IMR-90 (cell line): ENCODE measurements around the gene EYS. TPM values are rescaled to one million over a fixed set of nuclear protein-coding genes. Genes with fewer than 3 reads are reported as not detected.

Experiments used
- ATAC-seq: fragments of 200-7000 bp; cut with Tn5 transposase; 2 replicates; pipeline ENCODE4 v1.9.1; 2020; ENCODE audit warnings: low read depth, mild to moderate bottlenecking, moderate library complexity
- BruUV-seq: library from RNA; stranded (reverse); fragments of 400-500 nt; replicated peaks from 2 replicates; lab custom pipeline; 2021; lab: Mats Ljungman, UMichigan
- CTCF ChIA-PET: fragments of 300-600 bp; formaldehyde crosslinking; extraction: SDS; loops from one replicate; lab custom pipeline; 2021; ENCODE audit warnings: antibody characterized with exemption; lab: Yijun Ruan, JAX
- POLR2A ChIA-PET: fragments of 300-600 bp; sonication (Branson Sonifier 250); formaldehyde crosslinking; loops from one replicate; lab custom pipeline; 2022; ENCODE audit warnings: antibody characterized with exemption; ENCODE audit not compliant: unreplicated experiment; lab: Charles Lee
- DNase-seq: peaks from one replicate; pipeline ENCODE4 v3.0.0; 2013
- H2AFZ ChIP-seq: replicated peaks from 2 replicates; pipeline ENCODE3; 2013; ENCODE audit warnings: low read length, mild to moderate bottlenecking; ENCODE audit not compliant: poor library complexity
- H2AK5ac ChIP-seq: 2 replicates; pipeline ENCODE4 v1.6.1; 2013; ENCODE audit warnings: low read depth, low read length, inconsistent platforms
- H2AK9ac ChIP-seq: replicated peaks from 2 replicates; pipeline ENCODE3; 2013; ENCODE audit warnings: mild to moderate bottlenecking, low read depth, low read length, moderate library complexity; ENCODE audit not compliant: poor library complexity
- H2BK120ac ChIP-seq: 2 replicates; pipeline ENCODE4 v1.6.1; 2013; ENCODE audit warnings: low read depth, low read length, inconsistent platforms
- H2BK15ac ChIP-seq: 3 replicates; pipeline ENCODE4 v1.6.1; 2013; ENCODE audit warnings: low read depth, low read length, inconsistent platforms
- H2BK20ac ChIP-seq: 2 replicates; pipeline ENCODE4 v1.6.1; 2013; ENCODE audit warnings: low read depth, mild to moderate bottlenecking, inconsistent platforms, low read length, moderate library complexity
- H2BK5ac ChIP-seq: 2 replicates; pipeline ENCODE4 v1.6.1; 2013; ENCODE audit warnings: mild to moderate bottlenecking, low read depth, low read length, inconsistent platforms; ENCODE audit not compliant: poor library complexity, severe bottlenecking
- H3K14ac ChIP-seq: replicated peaks from 2 replicates; pipeline ENCODE4 v1.6.1; 2013; ENCODE audit warnings: low read depth, low read length, inconsistent platforms
- H3K18ac ChIP-seq: 2 replicates; pipeline ENCODE4 v1.6.1; 2013; ENCODE audit warnings: low read depth, low read length, control low read depth
- H3K23ac ChIP-seq: 2 replicates; pipeline ENCODE4 v1.6.1; 2013; ENCODE audit warnings: low read depth, low read length, inconsistent platforms
- H3K27ac ChIP-seq: 2 replicates; pipeline ENCODE4 v1.5.1; 2013; ENCODE audit warnings: mild to moderate bottlenecking, control low read depth, low read length; ENCODE audit not compliant: insufficient read depth
- H3K27me3 ChIP-seq: 2 replicates; pipeline ENCODE4 v1.6.1; 2013; ENCODE audit warnings: low read length; ENCODE audit not compliant: control insufficient read depth, insufficient read depth
- H3K36me3 ChIP-seq: 2 replicates; pipeline ENCODE4 v1.6.1; 2013; ENCODE audit warnings: low read length, mixed read lengths; ENCODE audit not compliant: control insufficient read depth, insufficient read depth
- H3K4ac ChIP-seq: 2 replicates; pipeline ENCODE4 v1.6.1; 2013; ENCODE audit warnings: low read depth, low read length, inconsistent platforms
- H3K4me1 ChIP-seq: 2 replicates; pipeline ENCODE4 v1.6.1; 2013; ENCODE audit warnings: low read length, mixed read lengths; ENCODE audit not compliant: control insufficient read depth, insufficient read depth
- H3K4me2 ChIP-seq: 2 replicates; pipeline ENCODE4 v1.6.1; 2013; ENCODE audit warnings: low read depth, mild to moderate bottlenecking, control low read depth, low read length, moderate library complexity
- H3K4me3 ChIP-seq: 2 replicates; pipeline ENCODE4 v1.5.1; 2013; ENCODE audit warnings: low read depth, mild to moderate bottlenecking, control low read depth, low read length, moderate library complexity; ENCODE audit not compliant: insufficient read depth
- H3K56ac ChIP-seq: 2 replicates; pipeline ENCODE4 v1.6.1; 2013; ENCODE audit warnings: low read length, inconsistent platforms; ENCODE audit not compliant: insufficient read depth; ENCODE audit errors: extremely low read depth
- H3K79me1 ChIP-seq, 2 experiments: 2 replicates each; pipeline ENCODE4 v1.6.1; 2013; ENCODE audit warnings: low read length in 2 of 2, inconsistent platforms in 1 of 2, low read depth in 1 of 2
- H3K9ac ChIP-seq: 2 replicates; pipeline ENCODE4 v1.6.1; 2013; ENCODE audit warnings: low read depth, low read length, control low read depth
- H3K9me1 ChIP-seq: 2 replicates; pipeline ENCODE4 v1.6.1; 2013; ENCODE audit warnings: low read length, inconsistent platforms; ENCODE audit not compliant: insufficient read depth
- H3K9me3 ChIP-seq: 2 replicates; pipeline ENCODE4 v1.6.1; 2013; ENCODE audit warnings: low read length; ENCODE audit not compliant: control insufficient read depth, insufficient read depth
- H4K20me1 ChIP-seq: 2 replicates; pipeline ENCODE4 v1.6.1; 2013; ENCODE audit warnings: low read length, inconsistent platforms; ENCODE audit not compliant: insufficient read depth
- H4K5ac ChIP-seq: 2 replicates; pipeline ENCODE4 v1.6.1; 2013; ENCODE audit warnings: mild to moderate bottlenecking, low read depth, low read length, control low read depth
- H4K8ac ChIP-seq, 2 experiments: 2 replicates each; pipeline ENCODE4 v1.6.1; 2013; ENCODE audit warnings: low read depth in 2 of 2, low read length in 2 of 2, control low read depth in 1 of 2, inconsistent platforms in 1 of 2
- H4K91ac ChIP-seq: 2 replicates; pipeline ENCODE4 v1.6.1; 2013; ENCODE audit warnings: low read depth, low read length, inconsistent platforms; ENCODE audit not compliant: insufficient read depth
- CEBPB ChIP-seq: IDR thresholded peaks from 2 replicates; pipeline ENCODE4 v1.6.1; 2012; ENCODE audit warnings: low read depth, low read length, improper control_type of control experiment
- CHD1 ChIP-seq: IDR thresholded peaks from 2 replicates; pipeline ENCODE4 v1.6.1; 2012; ENCODE audit warnings: low read depth, low read length, improper control_type of control experiment
- FOS ChIP-seq: fragments of 150-350 bp; IDR thresholded peaks from 2 replicates; pipeline ENCODE4 v1.6.1; 2016; ENCODE audit warnings: low read depth, low read length
- MAFK ChIP-seq: IDR thresholded peaks from 2 replicates; pipeline ENCODE4 v1.6.1; 2012; ENCODE audit warnings: low read depth, low read length, improper control_type of control experiment
- RCOR1 ChIP-seq: IDR thresholded peaks from 2 replicates; pipeline ENCODE4 v1.6.1; 2012; ENCODE audit warnings: mild to moderate bottlenecking, low read length, improper control_type of control experiment; ENCODE audit not compliant: insufficient replicate concordance
- SMC3 ChIP-seq: fragments of 150-350 bp; IDR thresholded peaks from 2 replicates; pipeline ENCODE4 v1.6.1; 2016; ENCODE audit warnings: low read depth, mild to moderate bottlenecking, antibody characterized with exemption, low read length, moderate library complexity
- WGBS, 2 experiments: methylation state at CpG; one replicate each; pipeline versions ENCODE4 v1.1.5 to v1.1.7; 2013; ENCODE audit warnings: missing lambda C conversion rate in 2 of 2; ENCODE audit not compliant: insufficient read length in 1 of 2; ENCODE audit errors: extremely low coverage in 2 of 2; 5-methylcytosine and 5-hydroxymethylcytosine counted together
- dilution Hi-C: fragments of 300-500 bp; cut with HindIII; formaldehyde crosslinking; loops from one replicate; pipeline ENCODE4 v1.14.3; 2018; ENCODE audit warnings: low sequenced_read_pairs; ENCODE audit not compliant: unreplicated experiment
- in situ Hi-C: fragments of 300-500 bp; cut with MboI; formaldehyde crosslinking; loops from 3 replicates; pipeline ENCODE4 v1.14.3; 2019; ENCODE audit warnings: low sequenced_read_pairs, inconsistent platforms, mixed read lengths
- intact Hi-C: fragments of 100-400 bp; cut with micrococcal nuclease; formaldehyde crosslinking; loops from 2 replicates; pipeline ENCODE4 v1.10.0; 2022
- polyA plus RNA-seq, 3 experiments: library from polyadenylated mRNA; depleted of rRNA; stranded (reverse); fragments of >200 nt; gene quantifications; 2 replicates each; pipeline ENCODE4 v1.2.3, GENCODE V29; 2012; ENCODE audit warnings: low replicate concordance in 1 of 3
- total RNA-seq: library from RNA; depleted of rRNA; stranded (reverse); fragments of >200 nt; gene quantifications from 2 replicates; pipeline ENCODE4 v1.2.3, GENCODE V29; 2012
- TF ChIP-seq, protein P1 (sequence below): fragments of 150-350 bp; IDR thresholded peaks from 2 replicates; pipeline ENCODE4 v1.6.1; 2017; ENCODE audit warnings: mild to moderate bottlenecking, antibody characterized with exemption, low read length, low read depth
- TF ChIP-seq, protein P2 (sequence below): fragments of 150-350 bp; IDR thresholded peaks from 2 replicates; pipeline ENCODE4 v1.6.1; 2016; ENCODE audit warnings: low read depth, mild to moderate bottlenecking, low read length, moderate library complexity, borderline replicate concordance
- TF ChIP-seq, protein P3 (sequence below): conservative IDR thresholded peaks from 2 replicates; pipeline ENCODE4 v1.5.1; 2012; ENCODE audit warnings: mild to moderate bottlenecking, low read depth, low read length, improper control_type of control experiment

Gene EYS
- total and polyA plus RNA-seq, 2 of the 4 experiments (the other 2 are of a cell fraction), result under 0.01 TPM; not detected in 1

DNA sequence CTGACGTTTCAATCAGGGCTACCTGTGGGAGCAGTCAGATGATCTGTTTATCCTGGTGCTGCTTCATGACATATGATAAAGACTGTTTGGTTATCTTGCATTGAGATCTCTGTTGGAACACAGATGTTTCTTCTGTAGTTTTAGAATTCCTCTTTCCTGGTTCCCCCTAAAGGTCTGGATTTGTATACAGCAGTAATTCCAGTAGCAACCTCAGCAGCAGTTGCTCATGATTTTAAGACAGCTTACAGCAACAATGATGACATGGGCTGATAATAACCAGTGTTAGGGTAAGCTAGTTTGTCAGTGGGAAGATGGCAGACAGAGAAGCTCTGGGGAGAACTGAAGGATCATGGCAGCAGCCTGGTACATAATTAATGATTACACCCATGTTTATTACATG, 1632.0 kb downstream of the EYS start:
- no peak overlapping the region for H2AFZ ChIP-seq
- no peak overlapping the region for H4K91ac ChIP-seq
- in situ Hi-C loops, result no loop called here
- H3K14ac ChIP-seq, result no peak overlapping the region
- H4K20me1 ChIP-seq, result no peaks in the 10 kb centered on the region
- H3K56ac ChIP-seq, result no peak overlapping the region
- POLR2A ChIA-PET, result no interaction called here
- ATAC-seq (no peak), DNase-seq (peak; percentile 19)
- H2AK9ac ChIP-seq, result no peak overlapping the region
- H3K23ac ChIP-seq, result no peak overlapping the region
- H3K4me1 ChIP-seq, result no peaks in the 10 kb centered on the region
- H3K27me3 ChIP-seq, result no peaks in the 10 kb centered on the region
- dilution Hi-C loops, result no loop called here
- H3K9ac ChIP-seq, result no peak overlapping the region
- TF ChIP-seq SMC3, result no peak
- TF ChIP-seq, protein P1, sequence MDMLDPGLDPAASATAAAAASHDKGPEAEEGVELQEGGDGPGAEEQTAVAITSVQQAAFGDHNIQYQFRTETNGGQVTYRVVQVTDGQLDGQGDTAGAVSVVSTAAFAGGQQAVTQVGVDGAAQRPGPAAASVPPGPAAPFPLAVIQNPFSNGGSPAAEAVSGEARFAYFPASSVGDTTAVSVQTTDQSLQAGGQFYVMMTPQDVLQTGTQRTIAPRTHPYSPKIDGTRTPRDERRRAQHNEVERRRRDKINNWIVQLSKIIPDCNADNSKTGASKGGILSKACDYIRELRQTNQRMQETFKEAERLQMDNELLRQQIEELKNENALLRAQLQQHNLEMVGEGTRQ, result no peak
- TF ChIP-seq, protein P2, sequence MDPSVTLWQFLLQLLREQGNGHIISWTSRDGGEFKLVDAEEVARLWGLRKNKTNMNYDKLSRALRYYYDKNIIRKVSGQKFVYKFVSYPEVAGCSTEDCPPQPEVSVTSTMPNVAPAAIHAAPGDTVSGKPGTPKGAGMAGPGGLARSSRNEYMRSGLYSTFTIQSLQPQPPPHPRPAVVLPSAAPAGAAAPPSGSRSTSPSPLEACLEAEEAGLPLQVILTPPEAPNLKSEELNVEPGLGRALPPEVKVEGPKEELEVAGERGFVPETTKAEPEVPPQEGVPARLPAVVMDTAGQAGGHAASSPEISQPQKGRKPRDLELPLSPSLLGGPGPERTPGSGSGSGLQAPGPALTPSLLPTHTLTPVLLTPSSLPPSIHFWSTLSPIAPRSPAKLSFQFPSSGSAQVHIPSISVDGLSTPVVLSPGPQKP, result no peak
- no peak for TF ChIP-seq CHD1
- no peak for TF ChIP-seq FOS
- no peak for TF ChIP-seq MAFK
- TF ChIP-seq RCOR1, result no peak
- TF ChIP-seq, protein P3, sequence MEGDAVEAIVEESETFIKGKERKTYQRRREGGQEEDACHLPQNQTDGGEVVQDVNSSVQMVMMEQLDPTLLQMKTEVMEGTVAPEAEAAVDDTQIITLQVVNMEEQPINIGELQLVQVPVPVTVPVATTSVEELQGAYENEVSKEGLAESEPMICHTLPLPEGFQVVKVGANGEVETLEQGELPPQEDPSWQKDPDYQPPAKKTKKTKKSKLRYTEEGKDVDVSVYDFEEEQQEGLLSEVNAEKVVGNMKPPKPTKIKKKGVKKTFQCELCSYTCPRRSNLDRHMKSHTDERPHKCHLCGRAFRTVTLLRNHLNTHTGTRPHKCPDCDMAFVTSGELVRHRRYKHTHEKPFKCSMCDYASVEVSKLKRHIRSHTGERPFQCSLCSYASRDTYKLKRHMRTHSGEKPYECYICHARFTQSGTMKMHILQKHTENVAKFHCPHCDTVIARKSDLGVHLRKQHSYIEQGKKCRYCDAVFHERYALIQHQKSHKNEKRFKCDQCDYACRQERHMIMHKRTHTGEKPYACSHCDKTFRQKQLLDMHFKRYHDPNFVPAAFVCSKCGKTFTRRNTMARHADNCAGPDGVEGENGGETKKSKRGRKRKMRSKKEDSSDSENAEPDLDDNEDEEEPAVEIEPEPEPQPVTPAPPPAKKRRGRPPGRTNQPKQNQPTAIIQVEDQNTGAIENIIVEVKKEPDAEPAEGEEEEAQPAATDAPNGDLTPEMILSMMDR, result no peak
- no peak for TF ChIP-seq CEBPB
- no peaks in the 10 kb centered on the region for H3K36me3 ChIP-seq
- H2BK20ac ChIP-seq, result no peak overlapping the region
- H2BK120ac ChIP-seq, result no peak overlapping the region
- no peaks in the 10 kb centered on the region for H3K79me1 ChIP-seq
- BruUV-seq, result no TSS peak
- H2BK15ac ChIP-seq, result no peak overlapping the region
- H3K4ac ChIP-seq, result no peak overlapping the region
- no peaks in the 10 kb centered on the region for H3K9me1 ChIP-seq
- no CpG with 5 or more reads among the region's 1 CpG for WGBS, 2 experiments
- no peak overlapping the region for H3K18ac ChIP-seq
- H3K4me3 ChIP-seq, result no peak overlapping the region
- H2BK5ac ChIP-seq, result no peak overlapping the region
- H3K27ac ChIP-seq, result no peak overlapping the region
- intact Hi-C loops, result no loop called here
- no peak overlapping the region for H4K5ac ChIP-seq
- H3K9me3 ChIP-seq, result no peaks in the 10 kb centered on the region
- H4K8ac ChIP-seq, result no peak overlapping the region
- no peak overlapping the region for H2AK5ac ChIP-seq
- no peak overlapping the region for H3K4me2 ChIP-seq
- CTCF ChIA-PET, result no interaction called here
